PFSK-1 (cell line): ENCODE data around the gene MGLL.

Experiments used
- FOXP2 ChIP-seq: optimal IDR thresholded peaks from 2 replicates; pipeline ENCODE3; 2011; ENCODE audit warnings: borderline replicate concordance, control low read depth, inconsistent platforms; ENCODE audit not compliant: insufficient read depth; ENCODE audit errors: extremely low read length, extremely low read depth
- POLR2AphosphoS5 ChIP-seq: IDR thresholded peaks from 2 replicates; pipeline ENCODE4 v1.6.1; 2012; ENCODE audit warnings: low read depth, mild to moderate bottlenecking, control low read depth, low read length, moderate library complexity
- REST ChIP-seq, 2 experiments: IDR thresholded peaks; 2 replicates each; pipeline versions ENCODE4 v1.6.1 to v1.8.0; 2011 to 2012; ENCODE audit warnings: low read depth in 2 of 2, low read length in 2 of 2, control low read depth in 1 of 2, inconsistent platforms in 1 of 2, mild to moderate bottlenecking in 1 of 2, moderate library complexity in 1 of 2; ENCODE audit not compliant: insufficient read depth in 1 of 2
- SIN3A ChIP-seq: IDR thresholded peaks from 2 replicates; pipeline ENCODE4 v1.6.1; 2012; ENCODE audit warnings: mild to moderate bottlenecking, low read length, moderate library complexity, borderline replicate concordance; ENCODE audit not compliant: insufficient read depth
- TAF1 ChIP-seq: IDR thresholded peaks from 2 replicates; pipeline ENCODE4 v1.6.1; 2012; ENCODE audit warnings: low read length, control low read depth, borderline replicate concordance; ENCODE audit not compliant: insufficient read depth

Gene MGLL

GRCh38 chr3:127776347-127776746 lies 46.0 kb downstream of the MGLL start:
- TF ChIP-seq FOXP2, result no peak
- no peak for TF ChIP-seq POLR2AphosphoS5
- TF ChIP-seq SIN3A, result no peak
- no peak for TF ChIP-seq TAF1
- no peak for TF ChIP-seq REST (IDR thresholded peaks at IDR 0.05; ENCODE audit: insufficient read depth in 1 of 2, low read depth in 2 of 2, low read length in 2 of 2)

GRCh38 chr3:127775398-127776109 lies 46.8 kb downstream of the MGLL start:
- TF ChIP-seq REST (IDR thresholded peaks at IDR 0.05; ENCODE audit: insufficient read depth in 1 of 2, low read depth in 2 of 2, low read length in 2 of 2) (no peak), SIN3A (no peak), POLR2AphosphoS5 (no peak), TAF1 (no peak), FOXP2 (no peak)

- TF ChIP-seq SIN3A (no peak), TAF1 (no peak)
Measured at GRCh38 chr3:127774647-127775046, 47.7 kb downstream of the MGLL start.

GRCh38 chr3:127773752-127774395 lies 48.4 kb downstream of the MGLL start:
- TF ChIP-seq TAF1 (no peak), POLR2AphosphoS5 (no peak), REST (IDR thresholded peaks at IDR 0.05; ENCODE audit: insufficient read depth in 1 of 2, low read depth in 2 of 2, low read length in 2 of 2) (no peak), SIN3A (no peak), FOXP2 (no peak)

- TF ChIP-seq TAF1, result no peak
- TF ChIP-seq POLR2AphosphoS5, result no peak
- TF ChIP-seq REST (IDR thresholded peaks at IDR 0.05; ENCODE audit: insufficient read depth in 1 of 2, low read depth in 2 of 2, low read length in 2 of 2), result no peak
- TF ChIP-seq SIN3A, result no peak
- no peak for TF ChIP-seq FOXP2
Measured at GRCh38 chr3:127772827-127773751, 49.2 kb downstream of the MGLL start.
